Psoas muscle (tissue), 8 donors: ENCODE measurements around the gene SLC7A14. TPM values are rescaled to one million over a fixed set of nuclear protein-coding genes. Genes with fewer than 3 reads are reported as not detected.

Experiments used
- ATAC-seq, 4 donors: fragments of 200-7000 bp; cut with Tn5 transposase; one replicate each; pipeline ENCODE4 v1.9.1; 2020; ENCODE audit warnings: moderate library complexity in 3 of 4, mild to moderate bottlenecking in 2 of 4
- DNase-seq, 2 donors: peaks; one replicate each; pipeline ENCODE4 v3.0.0-alpha.2; 2020
- H3K27ac ChIP-seq: fragments of 200-600 bp; one replicate; pipeline ENCODE4 v1.8.0; 2022
- H3K27me3 ChIP-seq, 3 donors: fragments of 200-600 bp in 1 of 3; one replicate each; pipeline versions ENCODE4 v1.6.1 to v1.8.0; 2013 to 2022; ENCODE audit warnings: low read length in 2 of 3, mild to moderate bottlenecking in 2 of 3, moderate library complexity in 1 of 3; ENCODE audit not compliant: insufficient read depth in 3 of 3
- H3K36me3 ChIP-seq, 2 donors: fragments of 200-600 bp in 1 of 2; one replicate each; pipeline versions ENCODE4 v1.6.1 to v1.8.0; 2013 to 2022; ENCODE audit warnings: low read depth in 1 of 2, mild to moderate bottlenecking in 1 of 2, moderate library complexity in 1 of 2; ENCODE audit not compliant: insufficient read depth in 1 of 2
- H3K4me1 ChIP-seq: fragments of 200-600 bp; one replicate; pipeline ENCODE4 v1.8.0; 2022
- H3K4me3 ChIP-seq: fragments of 200-600 bp; one replicate; pipeline ENCODE4 v1.8.0; 2022; ENCODE audit warnings: mild to moderate bottlenecking
- H3K9me3 ChIP-seq: fragments of 200-600 bp; one replicate; pipeline ENCODE4 v1.8.0; 2022
- CTCF ChIP-seq: fragments of 200-600 bp; IDR thresholded peaks from one replicate; pipeline ENCODE4 v1.8.0; 2022; ENCODE audit warnings: antibody characterized with exemption
- WGBS, 3 donors: extraction: QIAGEN DNeasy Blood & Tissue Kit; methylation state at CpG; one replicate each; pipeline versions ENCODE4 v1.1.6 to v1.1.7; 2013; 5-methylcytosine and 5-hydroxymethylcytosine counted together
- intact Hi-C, 2 donors: fragments of 100-400 bp; cut with DNase I; formaldehyde crosslinking; loops; one replicate each; pipeline versions ENCODE4 v1.11.0 to v1.14.2; 2022
- polyA plus RNA-seq, 3 donors: library from polyadenylated mRNA; stranded (reverse); fragments of 200-250 nt; gene quantifications; one replicate each; pipeline ENCODE4 v1.2.3, GENCODE V29; 2013
- total RNA-seq, 4 donors: library from RNA; stranded (reverse); fragmentation: NEBNext Ultra II Directional in 2 of 4; extraction: Animal tissue kit (Norgen Biotek cat#: 25700) in 2 of 4; gene quantifications; one replicate each; pipeline versions ENCODE4 v1.2.1 to v1.2.4, GENCODE V29; 2021 to 2023
- donor health status: healthy with polysubstance abuse.
- donor health status: DM: no; HTN: no; CAD: no; lungs with moderate emphysema.
- donor health status: Bipolar disorder and iron deficiency.
- donor health status: healthy.
- donor health status: DM: yes; HTN: yes; CAD: no.
- donor health status: DM: no; HTN: no; CAD: no.
- donor health status: DM: no; HTN: no; CAD: no.
- donor health status: DM: yes; HTN: yes; CAD: no.

Gene SLC7A14
- total and polyA plus RNA-seq, 7 donors, result under 0.01 to 0.04 (median 0.01) TPM; not detected in 4

DNA sequence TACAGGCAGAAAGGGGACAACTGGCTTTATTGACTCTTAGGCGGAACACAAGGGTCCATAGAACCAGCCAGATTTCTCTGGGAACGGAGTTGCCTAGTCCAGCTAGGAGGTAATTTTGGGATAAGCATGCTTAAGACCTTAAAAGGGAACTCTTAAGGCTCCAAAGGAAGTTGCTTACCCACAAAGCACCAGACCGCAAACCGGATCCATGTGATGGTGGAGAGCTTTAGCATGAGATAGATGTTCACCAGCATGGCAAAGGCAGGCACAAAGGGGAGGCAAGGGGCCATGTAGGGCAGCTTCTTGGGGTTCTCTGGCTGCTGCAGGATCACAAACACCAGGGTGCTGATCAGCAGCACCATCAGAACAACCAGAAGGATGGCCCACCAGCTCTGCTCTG, 105.8 kb downstream of the SLC7A14 start:
- ATAC-seq, result no peak
- TF ChIP-seq CTCF, result no peak
- WGBS, 3 donors, result 79 to 92% (median 82%) methylated on average over 4 of the region's 4 CpGs
- no peaks in the 10 kb centered on the region for H3K27me3 ChIP-seq
- no peak overlapping the region for H3K27ac ChIP-seq
- intact Hi-C loops, result no loop called here
- H3K9me3 ChIP-seq, result no peaks in the 10 kb centered on the region
- DNase-seq, result no peak
- H3K4me1 ChIP-seq, result no peaks in the 10 kb centered on the region
- H3K4me3 ChIP-seq, result no peak overlapping the region
- no peaks in the 10 kb centered on the region for H3K36me3 ChIP-seq

- H3K27me3 ChIP-seq, result no peaks in the 10 kb centered on the region
- H3K27ac ChIP-seq, result no peak overlapping the region
- DNase-seq (no peak), ATAC-seq (no peak)
- no peaks in the 10 kb centered on the region for H3K9me3 ChIP-seq
- no peak overlapping the region for H3K4me3 ChIP-seq
- WGBS, 3 donors, result 40 to 66% (median 41%) methylated on average over 2 of the region's 2 CpGs
- intact Hi-C loops, result no loop called here
- H3K4me1 ChIP-seq, result no peaks in the 10 kb centered on the region
- H3K36me3 ChIP-seq, result no peaks in the 10 kb centered on the region
- TF ChIP-seq CTCF, result no peak
Measured at GRCh38 chr3:170477395-170477794, 108.5 kb downstream of the SLC7A14 start.

- TF ChIP-seq CTCF, result no peak
- DNase-seq (no peak), ATAC-seq (no peak)
- no peaks in the 10 kb centered on the region for H3K27me3 ChIP-seq
- intact Hi-C loops, result no loop called here
- WGBS, 3 donors, result 58 to 64% (median 60%) methylated on average over 6 of the region's 6 CpGs
- no peak overlapping the region for H3K27ac ChIP-seq
- no peaks in the 10 kb centered on the region for H3K36me3 ChIP-seq
- no peaks in the 10 kb centered on the region for H3K4me1 ChIP-seq
- no peaks in the 10 kb centered on the region for H3K9me3 ChIP-seq
- no peak overlapping the region for H3K4me3 ChIP-seq
Measured at GRCh38 chr3:170476291-170476690, 109.6 kb downstream of the SLC7A14 start.

GRCh38 chr3:170475092-170475685, 110.7 kb downstream of the SLC7A14 start:
- intact Hi-C loops, result no loop called here
- Histone ChIP-seq H3K4me3 (no peak overlapping the region), H3K27ac (no peak overlapping the region), H3K36me3 (no peaks in the 10 kb centered on the region), H3K4me1 (no peaks in the 10 kb centered on the region), H3K27me3 (peaks cover 0 to 5% (median 0%) of the 10 kb centered on the region in 3 donors), H3K9me3 (no peaks in the 10 kb centered on the region)
- 63 to 77% (median 68%) methylated on average over 3 of the region's 3 CpGs for WGBS, 3 donors
- TF ChIP-seq CTCF, result no peak
- DNase-seq, result no peak
- ATAC-seq, result no peak

DNA sequence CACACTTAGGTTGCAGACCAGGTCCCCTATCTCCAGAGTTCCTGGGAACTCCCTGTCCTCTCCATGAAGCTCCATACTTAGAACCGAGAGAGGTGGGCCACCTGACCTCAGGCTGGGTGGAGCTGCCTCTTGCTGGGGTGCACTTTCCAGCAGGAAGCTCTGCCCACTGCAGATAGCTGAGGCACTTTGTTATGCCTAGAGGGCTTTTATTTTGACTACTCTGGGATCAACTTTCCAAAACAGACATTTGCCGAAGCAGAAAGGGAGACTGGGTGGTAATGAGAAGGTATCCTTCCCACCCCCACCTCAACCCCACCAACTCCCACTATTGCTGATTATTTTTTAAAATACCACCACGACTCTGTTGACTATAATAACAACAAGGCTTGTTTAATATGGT, 112.5 kb downstream of the SLC7A14 start:
- 26 to 37% (median 32%) methylated on average over 3 of the region's 3 CpGs for WGBS, 3 donors
- H3K9me3 ChIP-seq, result no peaks in the 10 kb centered on the region
- no peak overlapping the region for H3K27ac ChIP-seq
- H3K4me3 ChIP-seq, result no peak overlapping the region
- intact Hi-C loops, result no loop called here
- peaks cover 0 to 5% (median 0%) of the 10 kb centered on the region in 3 donors for H3K27me3 ChIP-seq
- ATAC-seq (no peak), DNase-seq (no peak)
- no peaks in the 10 kb centered on the region for H3K36me3 ChIP-seq
- no peaks in the 10 kb centered on the region for H3K4me1 ChIP-seq
- TF ChIP-seq CTCF, result no peak
